Liver (tissue), 3 donors: ENCODE results near the gene DNAAF1.

Experiments
- JUND ChIP-seq, 2 donors: IDR thresholded peaks; 2 replicates each; pipeline ENCODE4 v1.6.1; 2016; ENCODE audit warnings: antibody characterized with exemption in 2 of 2
- MAX ChIP-seq: IDR thresholded peaks from 2 replicates; pipeline ENCODE4 v1.6.1; 2016; ENCODE audit warnings: antibody characterized with exemption
- RAD21 ChIP-seq, 2 donors: IDR thresholded peaks; 2 replicates each; pipeline ENCODE4 v1.6.1; 2016; ENCODE audit warnings: antibody characterized with exemption in 2 of 2, mild to moderate bottlenecking in 2 of 2
- RXRA ChIP-seq, 2 donors: IDR thresholded peaks; 2 replicates each; pipeline ENCODE4 v1.6.1; 2017 to 2018; ENCODE audit warnings: antibody characterized with exemption in 2 of 2, mild to moderate bottlenecking in 1 of 2
- TAF1 ChIP-seq: conservative IDR thresholded peaks from 2 replicates; pipeline ENCODE4 v1.6.1; 2016; ENCODE audit warnings: antibody characterized with exemption, mild to moderate bottlenecking
- ZBTB33 ChIP-seq: IDR thresholded peaks from 2 replicates; pipeline ENCODE4 v1.6.1; 2016; ENCODE audit warnings: antibody characterized with exemption
- TF ChIP-seq, protein P1 (sequence below): fragments of 150-350 bp; IDR thresholded peaks from 2 replicates; pipeline ENCODE4 v1.5.1; 2017; ENCODE audit warnings: improper control_type of control experiment, low read depth, low read length; ENCODE audit not compliant: missing input control
- donor health status: healthy.
- donor health status: healthy.

DNA sequence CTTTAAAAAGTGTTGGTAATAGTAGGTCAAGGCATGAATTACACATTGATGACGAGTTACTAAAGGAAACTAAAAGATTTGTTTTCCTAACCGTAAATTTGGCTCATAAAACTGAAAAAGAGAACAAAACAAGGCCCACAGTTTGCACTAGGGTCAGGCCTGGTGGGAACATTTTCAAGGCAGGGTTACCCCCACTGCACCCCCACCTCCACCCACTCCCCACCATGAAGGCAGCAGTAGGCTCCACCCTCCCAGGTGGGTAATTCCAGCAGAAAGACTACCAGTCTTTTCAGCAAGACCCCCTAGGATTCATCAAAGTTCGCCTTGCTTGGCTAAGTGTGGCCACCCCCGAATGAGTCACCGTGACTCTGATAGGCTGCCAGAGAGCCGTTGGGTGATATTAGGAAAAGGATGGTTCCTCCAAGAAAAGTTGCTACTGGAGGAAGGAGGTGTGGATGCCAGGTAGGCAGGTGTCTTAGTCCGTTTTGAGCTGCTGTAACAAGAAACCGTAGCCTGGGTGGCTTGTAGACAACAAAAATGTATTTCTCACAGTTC is 8.6 kb downstream of the DNAAF1 start:
- no peak for TF ChIP-seq JUND (IDR thresholded peaks at IDR 0.05)
- TF ChIP-seq, protein P1, sequence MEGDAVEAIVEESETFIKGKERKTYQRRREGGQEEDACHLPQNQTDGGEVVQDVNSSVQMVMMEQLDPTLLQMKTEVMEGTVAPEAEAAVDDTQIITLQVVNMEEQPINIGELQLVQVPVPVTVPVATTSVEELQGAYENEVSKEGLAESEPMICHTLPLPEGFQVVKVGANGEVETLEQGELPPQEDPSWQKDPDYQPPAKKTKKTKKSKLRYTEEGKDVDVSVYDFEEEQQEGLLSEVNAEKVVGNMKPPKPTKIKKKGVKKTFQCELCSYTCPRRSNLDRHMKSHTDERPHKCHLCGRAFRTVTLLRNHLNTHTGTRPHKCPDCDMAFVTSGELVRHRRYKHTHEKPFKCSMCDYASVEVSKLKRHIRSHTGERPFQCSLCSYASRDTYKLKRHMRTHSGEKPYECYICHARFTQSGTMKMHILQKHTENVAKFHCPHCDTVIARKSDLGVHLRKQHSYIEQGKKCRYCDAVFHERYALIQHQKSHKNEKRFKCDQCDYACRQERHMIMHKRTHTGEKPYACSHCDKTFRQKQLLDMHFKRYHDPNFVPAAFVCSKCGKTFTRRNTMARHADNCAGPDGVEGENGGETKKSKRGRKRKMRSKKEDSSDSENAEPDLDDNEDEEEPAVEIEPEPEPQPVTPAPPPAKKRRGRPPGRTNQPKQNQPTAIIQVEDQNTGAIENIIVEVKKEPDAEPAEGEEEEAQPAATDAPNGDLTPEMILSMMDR, result no peak
- no peak for TF ChIP-seq TAF1
- TF ChIP-seq MAX, result no peak
- TF ChIP-seq RAD21 (IDR thresholded peaks at IDR 0.05), result no peak
- no peak for TF ChIP-seq ZBTB33
- TF ChIP-seq RXRA (IDR thresholded peaks at IDR 0.05), result no peak
